Adrenal gland (tissue), 5 donors: ENCODE results near the gene P2RY2.

Experiments
- POLR2A ChIP-seq, 2 donors: fragments of 450-650 bp; IDR thresholded peaks; one replicate each; pipeline ENCODE4 v1.6.1; 2017; ENCODE audit warnings: antibody characterized with exemption in 2 of 2, mild to moderate bottlenecking in 2 of 2, moderate library complexity in 1 of 2
- TF ChIP-seq, protein P1 (sequence below), 6 experiments: fragments of 450-650 bp in 4 of 6; fragments of 200-600 bp in 2 of 6; sonication (generic) in 1 of 6; IDR thresholded peaks; 1 replicate in 5 of 6; 2 replicates in 1 of 6; pipeline versions ENCODE4 v1.5.1 to v1.8.0; 2016 to 2021; ENCODE audit warnings: antibody characterized with exemption in 6 of 6, mild to moderate bottlenecking in 2 of 6, moderate library complexity in 1 of 6
- donor health status: DM: no; HTN: no; CAD: no.

DNA sequence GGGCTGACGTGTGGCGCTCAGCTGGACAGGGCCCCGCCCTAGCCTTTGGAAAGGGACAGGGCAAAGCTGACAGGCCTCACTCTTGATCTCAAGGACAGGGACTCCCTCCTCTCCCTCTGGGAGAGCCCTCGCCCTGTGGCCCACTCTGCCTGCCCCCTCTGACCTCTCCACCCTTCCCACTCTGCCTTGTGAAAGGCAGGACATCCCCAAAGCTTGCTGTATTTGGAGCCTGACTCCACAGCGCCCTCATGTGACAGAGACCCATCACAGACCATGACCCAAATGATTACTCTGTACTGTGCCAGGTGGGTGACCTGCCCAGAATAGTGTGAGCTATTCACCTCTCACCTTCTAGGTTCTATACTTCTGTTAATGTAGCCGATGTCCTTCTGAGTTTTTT is 18.8 kb downstream of the P2RY2 start:
- TF ChIP-seq, protein P1, sequence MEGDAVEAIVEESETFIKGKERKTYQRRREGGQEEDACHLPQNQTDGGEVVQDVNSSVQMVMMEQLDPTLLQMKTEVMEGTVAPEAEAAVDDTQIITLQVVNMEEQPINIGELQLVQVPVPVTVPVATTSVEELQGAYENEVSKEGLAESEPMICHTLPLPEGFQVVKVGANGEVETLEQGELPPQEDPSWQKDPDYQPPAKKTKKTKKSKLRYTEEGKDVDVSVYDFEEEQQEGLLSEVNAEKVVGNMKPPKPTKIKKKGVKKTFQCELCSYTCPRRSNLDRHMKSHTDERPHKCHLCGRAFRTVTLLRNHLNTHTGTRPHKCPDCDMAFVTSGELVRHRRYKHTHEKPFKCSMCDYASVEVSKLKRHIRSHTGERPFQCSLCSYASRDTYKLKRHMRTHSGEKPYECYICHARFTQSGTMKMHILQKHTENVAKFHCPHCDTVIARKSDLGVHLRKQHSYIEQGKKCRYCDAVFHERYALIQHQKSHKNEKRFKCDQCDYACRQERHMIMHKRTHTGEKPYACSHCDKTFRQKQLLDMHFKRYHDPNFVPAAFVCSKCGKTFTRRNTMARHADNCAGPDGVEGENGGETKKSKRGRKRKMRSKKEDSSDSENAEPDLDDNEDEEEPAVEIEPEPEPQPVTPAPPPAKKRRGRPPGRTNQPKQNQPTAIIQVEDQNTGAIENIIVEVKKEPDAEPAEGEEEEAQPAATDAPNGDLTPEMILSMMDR (IDR thresholded peaks at IDR 0.05): peak in 5 of 6 experiments; percentile 22 to 69 (median 55)
- TF ChIP-seq POLR2A (IDR thresholded peaks at IDR 0.05): no peak
